GM23248 (cell line): ENCODE data around the gene TMX3. TPM values are rescaled to one million over a fixed set of nuclear protein-coding genes. Genes with fewer than 3 reads are reported as not detected.

Experiments used
- DNase-seq: peaks from one replicate; pipeline ENCODE4 v3.0.0-alpha.2; 2015
- H2AFZ ChIP-seq: fragments of 200-600 bp; sonication (generic); 2 replicates; pipeline ENCODE4 v1.6.1; 2016; ENCODE audit warnings: antibody characterized with exemption
- H3F3A ChIP-seq: fragments of 200-600 bp; sonication (generic); 2 replicates; pipeline ENCODE4 v1.6.1; 2016; ENCODE audit warnings: mild to moderate bottlenecking, antibody characterized with exemption, mixed run types; ENCODE audit not compliant: insufficient read depth
- H3K27ac ChIP-seq: fragments of 200-600 bp; sonication (generic); 2 replicates; pipeline ENCODE4 v1.5.1; 2016; ENCODE audit warnings: mild to moderate bottlenecking
- H3K27me3 ChIP-seq: fragments of 200-600 bp; sonication (generic); replicated peaks from 2 replicates; pipeline ENCODE4 v1.6.1; 2016; ENCODE audit warnings: mild to moderate bottlenecking; ENCODE audit not compliant: insufficient read depth
- H3K36me3 ChIP-seq: fragments of 200-600 bp; sonication (generic); 2 replicates; pipeline ENCODE4 v1.6.1; 2016; ENCODE audit warnings: low read depth, mild to moderate bottlenecking
- H3K4me1 ChIP-seq: fragments of 200-600 bp; sonication (generic); 2 replicates; pipeline ENCODE4 v1.6.1; 2016; ENCODE audit warnings: mild to moderate bottlenecking; ENCODE audit not compliant: insufficient read depth
- H3K4me2 ChIP-seq: fragments of 200-600 bp; sonication (generic); one replicate; pipeline ENCODE4 v1.6.1; 2016; ENCODE audit warnings: mild to moderate bottlenecking; ENCODE audit not compliant: unreplicated experiment
- H3K4me3 ChIP-seq: fragments of 200-600 bp; sonication (generic); 2 replicates; pipeline ENCODE4 v1.5.1; 2016; ENCODE audit warnings: mild to moderate bottlenecking
- H3K79me2 ChIP-seq: fragments of 200-600 bp; sonication (generic); 2 replicates; pipeline ENCODE4 v1.6.1; 2016; ENCODE audit warnings: mild to moderate bottlenecking; ENCODE audit not compliant: insufficient read depth
- H3K9ac ChIP-seq: fragments of 200-600 bp; sonication (generic); 2 replicates; pipeline ENCODE4 v1.6.1; 2016; ENCODE audit warnings: mild to moderate bottlenecking
- H3K9me2 ChIP-seq: fragments of 200-600 bp; sonication (generic); 2 replicates; pipeline ENCODE4 v1.6.1; 2016; ENCODE audit warnings: mixed run types, mild to moderate bottlenecking, moderate library complexity; ENCODE audit not compliant: insufficient read depth
- H3K9me3 ChIP-seq: fragments of 200-600 bp; sonication (generic); one replicate; pipeline ENCODE4 v1.6.1; 2017; ENCODE audit warnings: low read depth
- H4K20me1 ChIP-seq: fragments of 200-600 bp; sonication (generic); 2 replicates; pipeline ENCODE4 v1.6.0; 2016; ENCODE audit not compliant: insufficient read depth
- EZH2 ChIP-seq: fragments of 200-600 bp; sonication (generic); IDR thresholded peaks from 2 replicates; pipeline ENCODE4 v1.6.1; 2018; ENCODE audit warnings: antibody characterized with exemption, mild to moderate bottlenecking; ENCODE audit not compliant: insufficient read depth, poor library complexity, severe bottlenecking
- EZH2phosphoT487 ChIP-seq: fragments of 200-600 bp; sonication (generic); IDR thresholded peaks from 2 replicates; pipeline ENCODE4 v1.6.1; 2018; ENCODE audit warnings: antibody characterized with exemption, moderate library complexity, mild to moderate bottlenecking, low read depth; ENCODE audit not compliant: insufficient read depth
- WGBS, 2 experiments: methylation state at CpG; one replicate each; pipeline ENCODE4 v1.1.6; 2015 to 2017; ENCODE audit warnings: low lambda C conversion rate in 2 of 2, low coverage in 1 of 2; ENCODE audit errors: missing lambda C conversion rate in 2 of 2; 5-methylcytosine and 5-hydroxymethylcytosine counted together
- in situ Hi-C: fragments of 300-500 bp; cut with MboI; formaldehyde crosslinking; loops from 2 replicates; pipeline ENCODE4 v1.15.0; 2020
- polyA plus RNA-seq: library from polyadenylated mRNA; unstranded; fragments of >200 nt; fragmentation: Nextera tagmentation; extraction: Ambion mirVana; gene quantifications from 2 replicates; pipeline ENCODE4 v1.2.1, GENCODE V29; 2016
- total RNA-seq: library from RNA; depleted of rRNA; stranded (reverse); fragments of >200 nt; shearing (Covaris generic); gene quantifications from 2 replicates; pipeline ENCODE4 v1.2.3, GENCODE V29; 2014

Gene TMX3
- total and polyA plus RNA-seq, 2 experiments from 2014 or later = 70.4 to 111 TPM

DNA sequence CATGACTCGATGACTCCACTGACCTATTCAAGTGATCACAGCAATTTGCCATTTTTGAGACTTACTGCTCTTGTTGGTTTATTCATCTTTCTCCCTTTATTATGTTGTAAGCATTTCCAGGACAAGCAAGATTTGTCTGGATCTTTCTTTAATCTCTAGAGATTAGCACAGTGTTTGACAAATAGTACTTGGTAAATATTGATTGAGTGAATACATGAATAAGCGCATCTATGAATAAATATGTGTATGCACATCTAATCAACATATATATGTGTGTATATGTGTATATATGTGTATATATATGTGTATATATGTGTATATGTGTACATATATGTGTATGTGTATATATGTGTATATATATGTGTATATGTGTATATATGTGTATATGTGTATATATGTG, 7.3 kb downstream of the TMX3 start:
- WGBS, 2 experiments = 95 to 96% methylated on average over 2 of the region's 2 CpGs
- H2AFZ ChIP-seq = no peak overlapping the region
- no peaks in the 10 kb centered on the region for H3K9me2 ChIP-seq
- in situ Hi-C loops = no loop called here
- peaks cover 14% of the 10 kb centered on the region for H3K4me1 ChIP-seq
- DNase-seq = peak; percentile 15
- no peak overlapping the region for H3K4me3 ChIP-seq
- no peaks in the 10 kb centered on the region for H3K27me3 ChIP-seq
- H3K79me2 ChIP-seq = peaks cover 99% of the 10 kb centered on the region
- H3K9ac ChIP-seq = no peak overlapping the region
- H3K4me2 ChIP-seq = no peak overlapping the region
- no peak for TF ChIP-seq EZH2
- peaks cover 36% of the 10 kb centered on the region for H3F3A ChIP-seq
- no peaks in the 10 kb centered on the region for H3K9me3 ChIP-seq
- H3K27ac ChIP-seq = no peak overlapping the region
- H4K20me1 ChIP-seq = no peaks in the 10 kb centered on the region
- H3K36me3 ChIP-seq = peaks cover 50% of the 10 kb centered on the region

DNA sequence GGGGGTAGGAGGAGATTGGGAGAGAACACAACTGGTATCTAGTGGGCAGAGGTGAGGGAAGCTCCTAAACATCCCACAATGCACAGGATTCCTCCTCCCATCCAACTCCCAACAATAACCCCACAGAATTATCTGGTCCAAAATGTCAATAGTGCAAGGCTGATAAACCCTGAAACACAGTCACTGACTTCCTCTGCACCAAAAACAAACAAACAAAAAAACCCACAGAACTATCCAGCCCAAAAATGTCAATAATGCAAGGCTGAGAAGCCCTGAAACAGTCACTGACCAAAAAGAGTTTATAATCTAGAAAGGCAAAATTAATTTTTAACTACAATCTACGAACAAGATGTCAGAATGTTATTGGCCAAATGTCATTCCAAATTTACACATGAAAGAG, 9.8 kb downstream of the TMX3 start:
- Histone ChIP-seq H3K4me2 (no peak overlapping the region), H3K79me2 (peaks cover 94% of the 10 kb centered on the region), H3K27me3 (no peaks in the 10 kb centered on the region), H3K9ac (no peak overlapping the region), H3K4me3 (no peak overlapping the region), H4K20me1 (no peaks in the 10 kb centered on the region), H3K4me1 (peaks cover 14% of the 10 kb centered on the region), H3F3A (peaks cover 31% of the 10 kb centered on the region), H2AFZ (no peak overlapping the region), H3K27ac (no peak overlapping the region), H3K9me3 (no peaks in the 10 kb centered on the region), H3K9me2 (no peaks in the 10 kb centered on the region), H3K36me3 (peaks cover 42% of the 10 kb centered on the region)
- TF ChIP-seq EZH2 (no peak), EZH2phosphoT487 (no peak)
- DNase-seq = no peak
- in situ Hi-C loops = no loop called here
- 98 to 100% methylated on average over 1 of the region's 1 CpG for WGBS, 2 experiments

DNA sequence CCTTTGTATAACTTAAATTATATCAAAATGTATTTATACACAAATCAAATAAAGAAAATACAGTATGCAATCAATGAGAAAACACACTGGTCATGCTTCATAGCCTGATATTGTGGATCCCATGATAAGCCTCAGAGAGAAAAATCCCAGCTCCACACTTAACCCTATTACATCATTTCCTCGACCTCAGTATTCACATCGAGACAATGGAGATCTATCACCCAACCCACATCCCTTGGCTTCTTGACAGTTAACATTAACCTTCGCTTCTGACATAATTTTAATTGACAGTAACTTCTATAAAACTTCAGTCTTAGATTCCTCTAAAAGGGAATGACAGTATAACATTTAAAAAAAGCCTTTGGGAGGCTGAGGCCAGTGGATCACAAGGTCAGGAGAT, 11.6 kb downstream of the TMX3 start:
- peaks cover 37% of the 10 kb centered on the region for H3K36me3 ChIP-seq

DNA sequence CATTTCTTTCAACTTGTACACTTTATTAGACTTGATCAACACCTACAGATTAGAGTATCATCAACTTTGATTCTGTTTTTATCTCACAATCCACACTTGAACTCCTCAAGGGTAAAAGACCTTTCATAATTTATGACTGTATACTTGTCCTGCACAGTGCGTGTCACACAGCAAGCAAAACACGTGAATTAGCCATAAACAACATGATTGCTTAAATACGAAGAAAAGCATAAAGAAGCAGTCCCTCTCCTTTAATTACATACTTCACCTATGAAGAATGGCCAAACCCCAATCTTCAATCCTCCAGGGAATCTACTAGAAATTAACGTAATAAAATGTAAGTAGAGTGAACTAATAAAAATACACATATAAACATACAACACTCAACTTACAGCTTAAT, 13.6 kb downstream of the TMX3 start:
- H3K27me3 ChIP-seq = no peaks in the 10 kb centered on the region
- no peak overlapping the region for H3K27ac ChIP-seq
- H3K36me3 ChIP-seq = peaks cover 51% of the 10 kb centered on the region
- H3F3A ChIP-seq = peaks cover 15% of the 10 kb centered on the region
- no peak for DNase-seq
- 97 to 99% methylated on average over 4 of the region's 4 CpGs for WGBS, 2 experiments
- H3K9ac ChIP-seq = no peak overlapping the region
- H3K4me3 ChIP-seq = no peak overlapping the region
- in situ Hi-C loops = no loop called here
- no peaks in the 10 kb centered on the region for H4K20me1 ChIP-seq
- no peaks in the 10 kb centered on the region for H3K9me2 ChIP-seq
- no peaks in the 10 kb centered on the region for H3K9me3 ChIP-seq
- H2AFZ ChIP-seq = no peak overlapping the region
- no peak overlapping the region for H3K4me2 ChIP-seq
- peaks cover 83% of the 10 kb centered on the region for H3K79me2 ChIP-seq
- TF ChIP-seq EZH2phosphoT487 (no peak), EZH2 (no peak)
- H3K4me1 ChIP-seq = peaks cover 11% of the 10 kb centered on the region

More for the DNA sequence above, 11.6 kb downstream of the TMX3 start:
- H4K20me1 ChIP-seq = no peaks in the 10 kb centered on the region
- in situ Hi-C loops = no loop called here
- H3K27me3 ChIP-seq = no peaks in the 10 kb centered on the region
- DNase-seq = no peak
- peaks cover 14% of the 10 kb centered on the region for H3K4me1 ChIP-seq
- H2AFZ ChIP-seq = no peak overlapping the region
- no peaks in the 10 kb centered on the region for H3K9me2 ChIP-seq
- no peak overlapping the region for H3K4me2 ChIP-seq
- no peak overlapping the region for H3K9ac ChIP-seq
- H3K9me3 ChIP-seq = no peaks in the 10 kb centered on the region
- 98 to 100% methylated on average over 3 of the region's 3 CpGs for WGBS, 2 experiments
- H3K27ac ChIP-seq = no peak overlapping the region
- no peak for TF ChIP-seq EZH2phosphoT487
- TF ChIP-seq EZH2 = no peak
- peaks cover 92% of the 10 kb centered on the region for H3K79me2 ChIP-seq
- H3K4me3 ChIP-seq = no peak overlapping the region
- peaks cover 26% of the 10 kb centered on the region for H3F3A ChIP-seq

DNA sequence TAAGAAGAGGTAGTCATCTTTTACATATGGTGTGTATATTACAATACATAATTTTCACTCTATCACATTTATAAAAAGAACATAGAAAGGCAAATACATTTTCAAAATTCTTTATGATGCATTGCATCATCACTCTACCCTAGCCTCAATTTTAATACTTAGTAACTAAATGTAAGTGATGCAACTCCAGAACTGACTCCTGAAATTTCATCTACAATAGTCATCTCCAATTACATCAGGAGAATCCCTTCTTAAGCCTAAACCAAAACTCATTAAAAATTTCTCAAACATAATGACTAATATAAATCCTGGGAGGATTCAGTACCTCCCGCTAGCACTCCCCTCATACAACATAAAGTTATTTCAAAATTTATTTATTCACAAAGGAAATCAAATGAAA, 15.9 kb downstream of the TMX3 start:
- peaks cover 62% of the 10 kb centered on the region for H3K79me2 ChIP-seq
- no peaks in the 10 kb centered on the region for H3F3A ChIP-seq
- 95 to 97% methylated on average over 1 of the region's 1 CpG for WGBS, 2 experiments
- H3K4me1 ChIP-seq = no peaks in the 10 kb centered on the region
- no peaks in the 10 kb centered on the region for H4K20me1 ChIP-seq
- H3K9me2 ChIP-seq = no peaks in the 10 kb centered on the region
- H3K9me3 ChIP-seq = no peaks in the 10 kb centered on the region
- H3K27ac ChIP-seq = peak overlapping the region; percentile 3; the same call in 1 of the 2 replicates
- H3K4me2 ChIP-seq = no peak overlapping the region
- no peak for TF ChIP-seq EZH2
- TF ChIP-seq EZH2phosphoT487 = no peak
- no peak overlapping the region for H3K9ac ChIP-seq
- peaks cover 49% of the 10 kb centered on the region for H3K36me3 ChIP-seq
- H3K27me3 ChIP-seq = no peaks in the 10 kb centered on the region
- no peak overlapping the region for H2AFZ ChIP-seq
- in situ Hi-C loops = no loop called here
- peak; percentile 47 for DNase-seq
- H3K4me3 ChIP-seq = no peak overlapping the region
